Endothelial cell (in vitro differentiated cells): Measurements from ENCODE around the gene PIK3R1. TPM values are rescaled to one million over a fixed set of nuclear protein-coding genes. Genes with fewer than 3 reads are reported as not detected.

Experiments
- DNase-seq: peaks from one replicate; pipeline ENCODE4 v3.0.0; 2021; ENCODE audit warnings: low spot score
- H3K27ac Mint-ChIP-seq: one replicate; pipeline ENCODE4 v1.8.0; 2021; ENCODE audit warnings: mixed read lengths, inconsistent platforms; ENCODE audit not compliant: unreplicated experiment
- H3K27me3 Mint-ChIP-seq: one replicate; pipeline ENCODE4 v1.8.0; 2021; ENCODE audit warnings: mild to moderate bottlenecking, moderate library complexity, mixed read lengths, inconsistent platforms; ENCODE audit not compliant: unreplicated experiment
- H3K36me3 Mint-ChIP-seq: one replicate; pipeline ENCODE4 v1.8.0; 2021; ENCODE audit warnings: mild to moderate bottlenecking, low read depth, mixed read lengths, inconsistent platforms; ENCODE audit not compliant: unreplicated experiment
- H3K4me1 Mint-ChIP-seq: one replicate; pipeline ENCODE4 v1.8.0; 2021; ENCODE audit warnings: mild to moderate bottlenecking, mixed read lengths, inconsistent platforms; ENCODE audit not compliant: unreplicated experiment
- H3K4me3 Mint-ChIP-seq: one replicate; pipeline ENCODE4 v1.8.0; 2021; ENCODE audit warnings: mild to moderate bottlenecking, mixed read lengths, inconsistent platforms; ENCODE audit not compliant: unreplicated experiment
- H3K9me3 Mint-ChIP-seq: one replicate; pipeline ENCODE4 v1.8.0; 2021; ENCODE audit warnings: mixed read lengths, inconsistent platforms; ENCODE audit not compliant: unreplicated experiment
- CTCF ChIP-seq: fragments of 200-600 bp; sonication (generic); IDR thresholded peaks from one replicate; pipeline ENCODE4 v1.5.0; 2021; ENCODE audit warnings: antibody characterized with exemption; ENCODE audit not compliant: unreplicated experiment
- total RNA-seq: library from RNA; stranded (reverse); fragmentation: NEBNext Ultra II Directional; extraction: Animal tissue kit (Norgen Biotek cat#: 25700); gene quantifications from one replicate; pipeline ENCODE4 v1.2.1, GENCODE V29; 2021; ENCODE audit not compliant: unreplicated experiment

PIK3R1 gene
- total RNA-seq, 1 donor from 2014 or later = 37.1 TPM

GRCh38 chr5:68267066-68267465 lies 51.5 kb downstream of the PIK3R1 start:
- TF ChIP-seq CTCF = no peak
- no peaks in the 10 kb centered on the region for H3K27me3 Mint-ChIP-seq
- no peaks in the 10 kb centered on the region for H3K9me3 Mint-ChIP-seq
- no peaks in the 10 kb centered on the region for H3K36me3 Mint-ChIP-seq
- DNase-seq = no peak
- H3K4me3 Mint-ChIP-seq = no peak overlapping the region
- peaks cover 9% of the 10 kb centered on the region for H3K4me1 Mint-ChIP-seq
- H3K27ac Mint-ChIP-seq = no peak overlapping the region

- no peaks in the 10 kb centered on the region for H3K9me3 Mint-ChIP-seq
- no peaks in the 10 kb centered on the region for H3K27me3 Mint-ChIP-seq
- H3K4me3 Mint-ChIP-seq = no peak overlapping the region
- DNase-seq = no peak
- no peaks in the 10 kb centered on the region for H3K36me3 Mint-ChIP-seq
- no peak for TF ChIP-seq CTCF
- no peak overlapping the region for H3K27ac Mint-ChIP-seq
- H3K4me1 Mint-ChIP-seq = peaks cover 9% of the 10 kb centered on the region
Observed at GRCh38 chr5:68268101-68268851, 52.7 kb downstream of the PIK3R1 start.

- no peak for TF ChIP-seq CTCF
- Mint-ChIP-seq H3K27ac (no peak overlapping the region), H3K4me1 (peaks cover 9% of the 10 kb centered on the region), H3K36me3 (no peaks in the 10 kb centered on the region), H3K4me3 (no peak overlapping the region), H3K27me3 (no peaks in the 10 kb centered on the region), H3K9me3 (no peaks in the 10 kb centered on the region)
- no peak for DNase-seq
Observed at GRCh38 chr5:68268852-68269130, 53.2 kb downstream of the PIK3R1 start.

- Mint-ChIP-seq H3K36me3 (no peaks in the 10 kb centered on the region), H3K9me3 (no peaks in the 10 kb centered on the region), H3K4me3 (no peak overlapping the region), H3K4me1 (peaks cover 9% of the 10 kb centered on the region), H3K27ac (no peak overlapping the region), H3K27me3 (peaks cover 1% of the 10 kb centered on the region)
- no peak for TF ChIP-seq CTCF
- DNase-seq = no peak
Observed at GRCh38 chr5:68269820-68270219, 54.3 kb downstream of the PIK3R1 start.

GRCh38 chr5:68270399-68270975 lies 54.9 kb downstream of the PIK3R1 start:
- no peak overlapping the region for H3K4me3 Mint-ChIP-seq
- no peak overlapping the region for H3K27ac Mint-ChIP-seq
- H3K27me3 Mint-ChIP-seq = peaks cover 1% of the 10 kb centered on the region
- no peaks in the 10 kb centered on the region for H3K9me3 Mint-ChIP-seq
- no peak for TF ChIP-seq CTCF
- DNase-seq = no peak
- peaks cover 9% of the 10 kb centered on the region for H3K4me1 Mint-ChIP-seq
- H3K36me3 Mint-ChIP-seq = peaks cover 4% of the 10 kb centered on the region
